HEK293 (cell line): ENCODE measurements around the gene RBPJ.

Experiments
- CTCF ChIA-PET: fragments of 350-600 bp; formaldehyde crosslinking; extraction: SDS; loops from one replicate; lab custom pipeline; 2021; ENCODE audit warnings: antibody characterized with exemption; lab: Yijun Ruan, JAX
- POLR2A ChIA-PET: fragments of 300-600 bp; formaldehyde crosslinking; extraction: SDS; loops from one replicate; lab custom pipeline; 2020; ENCODE audit warnings: antibody characterized with exemption, inconsistent platforms; lab: Yijun Ruan, JAX
- H3K27ac ChIP-seq: fragments of 200-500 bp; sonication (Bioruptor generic); 2 replicates; pipeline ENCODE4 v1.5.1; 2014; ENCODE audit warnings: low read depth, low read length, control low read depth, inconsistent platforms; ENCODE audit errors: extremely low read depth
- H3K36me3 ChIP-seq, 2 experiments: fragments of 200-500 bp in 1 of 2; sonication (Bioruptor generic) in 1 of 2; 1 replicate in 1 of 2; 2 replicates in 1 of 2; pipeline ENCODE4 v1.5.1; 2014 to 2017; ENCODE audit warnings: inconsistent platforms in 2 of 2, low read length in 2 of 2; ENCODE audit not compliant: control insufficient read depth in 2 of 2, insufficient read depth in 1 of 2
- H3K4me1 ChIP-seq: fragments of 200-500 bp; sonication (Bioruptor generic); 2 replicates; pipeline ENCODE4 v1.5.1; 2014; ENCODE audit warnings: mild to moderate bottlenecking, low read length, inconsistent platforms; ENCODE audit not compliant: control insufficient read depth, insufficient read depth
- H3K4me3 ChIP-seq: 2 replicates; pipeline ENCODE4 v1.5.1; 2011; ENCODE audit warnings: low read depth, mild to moderate bottlenecking, control low read depth, low read length, moderate library complexity
- H3K9me3 ChIP-seq: fragments of 200-500 bp; sonication (Bioruptor generic); 2 replicates; pipeline ENCODE4 v1.5.1; 2014; ENCODE audit warnings: low read depth, low read length, inconsistent platforms; ENCODE audit not compliant: control insufficient read depth, insufficient read depth
- AEBP2 ChIP-seq: fragments of 450-650 bp; formaldehyde crosslinking; IDR thresholded peaks from 2 replicates; pipeline ENCODE4 v1.5.1; 2016; ENCODE audit warnings: missing biosample characterization, missing genetic modification characterization, borderline replicate concordance
- GLIS2 ChIP-seq: fragments of 450-650 bp; formaldehyde crosslinking; IDR thresholded peaks from 2 replicates; pipeline ENCODE4 v1.5.1; 2016; ENCODE audit warnings: missing biosample characterization, missing genetic modification characterization
- INSM2 ChIP-seq: fragments of 450-650 bp; formaldehyde crosslinking; IDR thresholded peaks from 2 replicates; pipeline ENCODE4 v1.5.1; 2016; ENCODE audit warnings: missing biosample characterization, missing genetic modification characterization
- KLF10 ChIP-seq: fragments of 450-650 bp; IDR thresholded peaks from 2 replicates; pipeline ENCODE4 v1.5.1; 2018; ENCODE audit warnings: missing biosample characterization, mild to moderate bottlenecking, missing genetic modification characterization
- REPIN1 ChIP-seq: fragments of 450-650 bp; formaldehyde crosslinking; IDR thresholded peaks from 2 replicates; pipeline ENCODE4 v1.5.1; 2017; ENCODE audit warnings: missing biosample characterization, missing genetic modification characterization, low read depth
- TCF7L2 ChIP-seq: IDR thresholded peaks from 2 replicates; pipeline ENCODE4 v1.6.1; 2011; ENCODE audit warnings: low read depth, mild to moderate bottlenecking, inconsistent platforms, low read length, moderate library complexity, borderline replicate concordance
- ZBTB26 ChIP-seq: fragments of 450-650 bp; formaldehyde crosslinking; optimal IDR thresholded peaks from 2 replicates; pipeline ENCODE3; 2016; ENCODE audit warnings: missing biosample characterization, mild to moderate bottlenecking, missing genetic modification characterization
- ZNF16 ChIP-seq: fragments of 450-650 bp; formaldehyde crosslinking; IDR thresholded peaks from 2 replicates; pipeline ENCODE4 v1.5.1; 2016; ENCODE audit warnings: low read depth, missing biosample characterization, missing genetic modification characterization
- ZNF2 ChIP-seq: fragments of 450-650 bp; formaldehyde crosslinking; IDR thresholded peaks from 2 replicates; pipeline ENCODE4 v1.5.1; 2016; ENCODE audit warnings: missing biosample characterization, missing genetic modification characterization
- ZNF391 ChIP-seq: fragments of 450-650 bp; formaldehyde crosslinking; IDR thresholded peaks from 2 replicates; pipeline ENCODE4 v1.5.1; 2016; ENCODE audit warnings: low read depth, missing biosample characterization, missing genetic modification characterization, borderline replicate concordance
- ZNF426 ChIP-seq: fragments of 450-650 bp; formaldehyde crosslinking; IDR thresholded peaks from 2 replicates; pipeline ENCODE4 v1.5.1; 2017; ENCODE audit warnings: missing biosample characterization, missing genetic modification characterization, mild to moderate bottlenecking, inconsistent platforms, moderate library complexity
- ZNF558 ChIP-seq: fragments of 450-650 bp; formaldehyde crosslinking; IDR thresholded peaks from 2 replicates; pipeline ENCODE4 v1.5.1; 2016; ENCODE audit warnings: missing biosample characterization, missing genetic modification characterization
- ZNF561 ChIP-seq: fragments of 450-650 bp; IDR thresholded peaks from 2 replicates; pipeline ENCODE4 v1.5.1; 2018; ENCODE audit warnings: missing biosample characterization, missing genetic modification characterization, borderline replicate concordance
- ZNF654 ChIP-seq: fragments of 450-650 bp; formaldehyde crosslinking; IDR thresholded peaks from 2 replicates; pipeline ENCODE4 v1.5.1; 2016; ENCODE audit warnings: low read depth, missing biosample characterization, missing genetic modification characterization
- ZNF658 ChIP-seq: fragments of 450-650 bp; formaldehyde crosslinking; IDR thresholded peaks from 2 replicates; pipeline ENCODE4; 2016; ENCODE audit warnings: missing biosample characterization, missing genetic modification characterization
- ZNF837 ChIP-seq: fragments of 450-650 bp; formaldehyde crosslinking; IDR thresholded peaks from 2 replicates; pipeline ENCODE4 v1.5.1; 2016; ENCODE audit warnings: missing biosample characterization, missing genetic modification characterization
- ZSCAN4 ChIP-seq: fragments of 450-650 bp; formaldehyde crosslinking; IDR thresholded peaks from 2 replicates; pipeline ENCODE4 v1.5.1; 2017; ENCODE audit warnings: missing biosample characterization, missing genetic modification characterization

Gene RBPJ

GRCh38 chr4:26325191-26325590 is 4.4 kb downstream of the RBPJ start:
- Histone ChIP-seq H3K36me3 (no peaks in the 10 kb centered on the region), H3K27ac (no peak overlapping the region)
- POLR2A ChIA-PET = no interaction called here
- TF ChIP-seq ZNF837 (no peak), ZNF654 (tag by site-specific recombination) (peak; percentile 29), REPIN1 (tag by site-specific recombination) (no peak), ZNF561 (tag by site-specific recombination) (no peak)
- TF ChIP-seq, all 188 proteins: peak for 1
- Histone ChIP-seq H3K4me3 (no peak overlapping the region), H3K4me1 (peaks cover 13% of the 10 kb centered on the region), H3K9me3 (no peaks in the 10 kb centered on the region)
- CTCF ChIA-PET = interaction anchor here (0.6 to 1.1 kb wide), 4 partner anchors 9 to 242 kb away, joined by 3 to 9 read pairs (median 4); no protein-coding TSS in a partner anchor

- POLR2A ChIA-PET = no interaction called here
- H3K36me3 ChIP-seq = no peaks in the 10 kb centered on the region
- TF ChIP-seq ZNF658 (tag by site-specific recombination) = no peak
- TF ChIP-seq GLIS2 = no peak
- TF ChIP-seq ZSCAN4 = no peak
- no peak for TF ChIP-seq INSM2 (tag by site-specific recombination)
- TF ChIP-seq KLF10 (tag by site-specific recombination) = no peak
- TF ChIP-seq TCF7L2 = no peak
- no peak for TF ChIP-seq AEBP2
- no peak for TF ChIP-seq ZNF426
- no peak for TF ChIP-seq ZBTB26 (tag by site-specific recombination)
- TF ChIP-seq ZNF391 (tag by site-specific recombination) = no peak
- no peak for TF ChIP-seq ZNF16 (tag by site-specific recombination)
- TF ChIP-seq ZNF2 (tag by site-specific recombination) = no peak
- TF ChIP-seq ZNF558 = no peak
- TF ChIP-seq, all 188 proteins: peak for 0
- peaks cover 13% of the 10 kb centered on the region for H3K4me1 ChIP-seq
- no peak overlapping the region for H3K27ac ChIP-seq
- H3K4me3 ChIP-seq = no peak overlapping the region
- no peaks in the 10 kb centered on the region for H3K9me3 ChIP-seq
- CTCF ChIA-PET = interaction anchor here (0.5 to 1.5 kb wide), 3 partner anchors 8 to 102 kb away, joined by 3 to 4 read pairs (median 4); no protein-coding TSS in a partner anchor
Observed at GRCh38 chr4:26326791-26327190, 6.0 kb downstream of the RBPJ start.
